Measurements from ENCODE around the gene NFATC2IP. TPM values are rescaled to one million over a fixed set of nuclear protein-coding genes. Genes with fewer than 3 reads are reported as not detected.

The NFATC2IP gene
- total and polyA plus RNA-seq, 2 of the 13 experiments (the other 11 are each of a cell fraction or from before 2014, with no cell fraction given): 32.1 to 48.5 TPM

GRCh38 chr16:28950648-28951409 lies at the start of gene NFATC2IP (continued):
- TF ChIP-seq ZNF318 (CRISPR knock-in tag; IDR thresholded peaks at IDR 0.05) (no peak), GMEB2 (CRISPR knock-in tag; IDR thresholded peaks at IDR 0.05; ENCODE audit: low read depth) (no peak), ZBTB20 (CRISPR knock-in tag; IDR thresholded peaks at IDR 0.05; ENCODE audit: borderline replicate concordance, low read depth) (no peak), ZNF383 (CRISPR knock-in tag; IDR thresholded peaks at IDR 0.05; ENCODE audit: borderline replicate concordance) (0 out of 2 replicates have a peak, but pooled peaks have one; percentile 48), ZNF512B (CRISPR knock-in tag; IDR thresholded peaks at IDR 0.05; ENCODE audit: borderline replicate concordance) (no peak), ZNF569 (CRISPR knock-in tag; IDR thresholded peaks at IDR 0.05; ENCODE audit: borderline replicate concordance) (no peak), ZNF326 (CRISPR knock-in tag; IDR thresholded peaks at IDR 0.05; ENCODE audit: borderline replicate concordance) (no peak), ZNF362 (CRISPR knock-in tag; IDR thresholded peaks at IDR 0.05; ENCODE audit: borderline replicate concordance) (peak; percentile 28; the same call in 1 of the 2 replicates), PCBP2 (optimal IDR thresholded peaks at IDR 0.05; ENCODE audit: low read depth, low read length, poor library complexity, severe bottlenecking) (no peak), NFIC (IDR thresholded peaks at IDR 0.05; ENCODE audit: low read length) (no peak), ELF3 (CRISPR knock-in tag; IDR thresholded peaks at IDR 0.05) (peak; percentile 96), SOX6 (IDR thresholded peaks at IDR 0.05) (no peak), SOX6 (CRISPR knock-in tag; IDR thresholded peaks at IDR 0.05) (no peak), BRD4 (CRISPR knock-in tag; IDR thresholded peaks at IDR 0.05) (peak; percentile 80; the same call in 1 of the 2 replicates)

Data from HepG2 (cell line).